Stimulated activated CD4-positive, alpha-beta T cell treated with anti-CD3 and anti-CD28 coated beads, Interleukin-12 subunit alpha, Interleukin-12 subunit beta, amount 100 ng/mL, for 24 hours (primary cell): ENCODE measurements around the gene PDZD7.

ENCODE experiments used
- DNase-seq, 2 experiments: peaks; one replicate each; pipeline ENCODE4 v3.0.0-alpha.2; 2020; ENCODE audit warnings: low read depth in 2 of 2

PDZD7 gene

DNA sequence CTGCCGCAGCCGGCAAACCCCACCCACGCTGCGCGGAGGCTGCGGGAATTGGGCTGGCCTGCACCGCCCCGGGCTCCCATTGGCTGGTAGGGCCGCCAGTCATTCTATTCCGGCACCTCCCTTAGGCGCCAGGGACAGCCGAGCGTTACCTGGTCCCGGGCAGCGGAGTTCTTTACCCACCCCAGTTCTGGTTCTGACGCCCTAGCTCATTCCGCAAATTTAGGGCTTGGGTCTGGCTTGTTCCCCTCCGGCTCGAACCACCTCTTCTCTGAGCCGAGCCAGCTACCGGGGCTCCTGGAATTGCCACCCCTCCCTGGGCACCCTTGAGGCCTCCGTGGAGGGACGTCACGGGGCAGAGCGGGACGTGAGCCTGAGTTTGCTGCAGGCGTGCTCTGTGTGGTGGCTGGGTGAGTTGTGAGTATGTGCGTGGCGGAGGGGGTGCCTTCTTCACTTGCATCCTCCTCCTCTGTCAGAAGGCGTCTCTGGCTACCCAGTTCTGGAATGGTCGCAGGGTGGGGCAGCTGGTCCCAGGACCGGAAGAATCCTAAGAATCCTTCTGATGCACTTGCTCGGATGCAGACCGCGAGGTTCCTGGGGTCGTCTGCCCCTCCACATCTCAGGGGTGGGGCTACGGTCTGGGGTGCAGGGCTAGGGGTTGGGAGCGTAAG lies at the start of gene PDZD7, which contains the start of gene SFXN3:
Gene PDZD7 (minus strand): TSS at position 2 of the 668 bp plus-strand sequence. CDS start 910 bp downstream, outside the sequence.
Gene SFXN3 (plus strand): TSS at position 107 of the 668 bp plus-strand sequence. CDS start 3,461 bp downstream, outside the sequence.
- peak; percentile 87 to 98 for DNase-seq

DNA sequence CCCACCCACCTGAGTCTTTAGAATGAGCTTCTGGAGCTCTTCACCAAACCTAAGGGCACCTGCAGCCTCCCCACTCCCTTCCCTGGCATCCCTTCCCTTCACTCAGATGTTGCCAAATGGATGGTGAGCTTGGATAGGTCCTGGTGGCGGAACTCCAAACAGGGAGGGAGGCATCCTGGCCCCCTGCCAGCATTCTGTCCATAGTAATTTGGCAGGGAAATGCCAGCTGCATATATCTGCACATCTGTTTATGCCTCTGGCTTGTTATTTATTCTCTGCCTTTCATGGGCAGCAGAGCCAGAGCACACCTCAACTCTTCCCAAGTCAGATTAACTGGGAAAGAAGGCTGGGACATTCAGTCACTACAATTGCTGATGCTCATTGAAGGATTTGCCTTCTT lies 48.9 kb upstream of the PDZD7 start:
- DNase-seq: no peak

DNA sequence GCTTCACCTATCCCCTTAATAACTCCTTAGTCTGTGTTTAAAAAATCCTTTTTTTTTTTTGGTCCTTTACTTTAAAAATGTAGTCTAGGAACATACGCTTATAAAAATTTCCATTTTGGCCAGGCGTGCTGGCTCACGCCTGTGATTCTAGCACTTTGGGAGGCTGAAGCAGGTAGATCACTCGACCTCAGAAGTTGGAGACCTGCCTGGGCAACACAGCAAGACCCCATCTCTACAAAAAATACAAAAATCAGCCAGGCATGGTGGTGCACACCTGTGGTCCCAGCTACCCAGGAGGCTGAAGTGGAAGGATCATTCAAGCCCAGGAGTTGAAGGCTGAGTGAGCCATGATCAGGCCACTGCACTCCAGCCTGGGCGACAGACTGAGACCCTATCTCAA lies 45.7 kb upstream of the PDZD7 start:
- DNase-seq: no peak

DNA sequence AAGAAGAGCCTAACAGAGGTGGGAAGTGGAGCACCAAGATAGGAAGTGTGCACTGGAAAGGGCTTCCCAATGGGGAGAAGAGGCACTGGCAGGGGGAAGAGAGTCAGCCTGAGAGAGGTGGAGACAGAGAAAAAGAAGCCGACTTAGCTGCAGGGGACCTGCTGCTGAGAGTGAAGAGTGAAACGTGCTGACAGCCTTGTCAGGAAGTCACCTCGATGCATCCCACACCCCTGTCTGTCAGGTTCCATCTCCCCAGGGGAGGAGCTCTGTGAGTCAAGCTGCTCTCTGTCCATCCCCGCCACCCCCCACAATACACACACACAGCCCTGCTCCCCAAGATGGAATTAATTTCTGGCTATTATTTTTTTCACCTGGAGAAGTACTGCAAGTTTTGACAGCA lies 44.8 kb upstream of the PDZD7 start:
- DNase-seq: no peak

DNA sequence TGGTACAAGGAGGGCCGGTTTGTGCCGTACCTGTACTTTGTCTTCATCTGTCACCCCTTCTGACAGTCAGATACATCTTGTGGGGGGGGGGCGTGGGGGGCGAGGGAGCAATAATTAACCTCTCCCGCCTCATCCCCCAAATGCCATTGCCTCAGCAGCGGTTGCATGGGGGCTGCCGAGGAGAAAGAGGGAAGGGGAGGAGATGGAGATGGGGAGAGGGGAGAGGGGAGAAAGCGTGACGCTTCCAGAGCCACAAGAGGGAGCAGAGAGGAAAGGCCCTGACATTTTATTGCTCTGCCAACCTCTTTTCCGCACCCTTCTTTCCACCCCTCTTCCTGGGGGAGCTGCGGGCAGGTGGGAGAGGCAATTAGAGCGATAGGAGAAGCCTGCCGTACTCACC lies 42.7 kb upstream of the PDZD7 start:
- no peak for DNase-seq

DNA sequence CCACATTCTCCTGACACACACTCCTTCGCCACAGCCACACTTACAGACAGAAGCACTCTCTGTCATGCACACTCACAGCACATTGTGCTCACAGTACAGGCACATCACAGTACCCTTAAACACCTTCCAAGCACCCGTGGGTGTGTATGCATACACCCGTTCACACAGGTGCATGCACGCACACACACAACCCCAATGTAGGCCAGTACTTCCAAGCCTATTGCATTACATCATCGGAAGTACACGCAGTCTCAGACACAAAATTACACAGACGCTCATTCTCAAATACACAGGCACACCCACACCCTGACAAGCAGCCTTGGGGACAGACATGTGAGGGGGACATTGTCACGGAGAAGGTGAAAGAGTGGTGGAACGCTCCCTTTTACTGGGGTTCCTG lies 42.0 kb upstream of the PDZD7 start:
- DNase-seq: no peak

DNA sequence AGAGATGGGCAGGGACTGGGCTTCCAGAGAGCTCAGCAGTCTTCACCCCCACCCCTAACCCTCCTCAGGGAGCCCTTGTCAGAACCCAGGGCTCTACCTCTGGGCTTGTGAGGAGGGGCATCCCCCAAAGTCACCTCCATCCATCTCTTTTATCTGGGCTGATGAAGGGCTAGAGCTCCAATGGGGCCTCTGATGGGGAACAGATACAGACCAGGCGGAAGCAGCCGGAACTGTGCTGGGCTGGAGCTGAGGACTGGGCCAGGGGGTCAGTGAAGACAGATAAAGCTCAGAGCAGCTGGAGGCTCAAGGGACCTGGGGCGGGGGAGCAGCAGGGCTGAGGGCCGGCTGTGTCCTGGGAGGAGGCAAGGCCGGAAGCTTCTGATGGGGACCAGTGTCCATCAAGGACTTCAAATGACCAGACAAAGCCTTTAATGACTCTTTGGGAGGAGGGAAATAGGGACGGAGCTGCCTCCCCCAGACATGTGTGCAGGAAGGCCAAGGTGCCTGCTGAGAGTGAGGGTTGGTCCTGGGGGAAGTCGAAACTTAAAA lies 41.0 kb upstream of the PDZD7 start:
- no peak for DNase-seq

DNA sequence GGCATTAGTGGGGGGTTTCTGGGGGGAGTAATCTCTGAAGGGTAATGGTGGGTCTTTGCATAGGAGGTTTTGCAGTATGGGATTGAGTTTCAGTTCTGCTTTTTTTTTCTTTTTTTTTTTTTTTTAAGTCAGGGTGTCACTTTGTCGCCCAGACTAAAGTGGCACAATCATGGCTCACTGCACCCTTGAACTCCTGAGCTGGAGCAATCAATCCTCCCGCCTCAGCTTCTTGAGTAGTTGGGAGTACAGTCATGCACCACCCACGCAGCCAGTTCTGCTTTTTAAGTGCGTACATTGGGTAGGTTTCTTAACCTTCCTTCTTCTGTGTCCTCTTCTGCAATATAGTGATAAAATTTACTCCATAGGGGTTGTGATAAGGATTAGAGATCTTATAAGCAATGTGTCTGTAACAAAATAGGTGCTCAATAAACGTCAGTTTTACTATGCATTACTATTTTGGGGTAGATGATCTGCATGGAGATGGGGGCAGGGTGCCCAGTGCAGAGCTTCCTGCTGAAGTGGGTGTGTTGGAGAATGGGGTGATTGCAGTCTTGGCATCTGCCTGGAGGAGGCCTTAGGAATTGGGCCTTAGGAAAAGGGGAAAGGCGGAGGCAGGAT lies 40.4 kb upstream of the PDZD7 start:
- no peak for DNase-seq

DNA sequence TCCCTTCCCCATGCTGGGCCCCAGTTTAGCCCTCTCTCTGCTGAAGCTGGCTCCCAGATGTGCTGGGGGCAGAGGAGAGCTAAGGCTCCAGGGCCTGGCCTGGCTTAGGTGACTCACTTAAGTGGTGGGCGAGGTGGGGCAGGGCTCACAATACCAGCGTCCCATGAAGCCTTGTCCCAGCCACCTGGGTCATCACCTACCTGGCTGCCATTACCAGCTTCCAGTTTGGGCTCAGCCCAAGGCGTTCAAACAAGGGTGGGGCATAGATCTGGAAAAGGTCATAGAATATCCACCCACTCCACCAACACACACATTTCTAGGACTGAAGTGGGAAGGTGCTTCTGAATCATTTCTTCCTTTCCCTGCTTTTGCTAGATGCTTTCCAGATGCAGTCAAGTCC lies 39.2 kb upstream of the PDZD7 start:
- no peak for DNase-seq

DNA sequence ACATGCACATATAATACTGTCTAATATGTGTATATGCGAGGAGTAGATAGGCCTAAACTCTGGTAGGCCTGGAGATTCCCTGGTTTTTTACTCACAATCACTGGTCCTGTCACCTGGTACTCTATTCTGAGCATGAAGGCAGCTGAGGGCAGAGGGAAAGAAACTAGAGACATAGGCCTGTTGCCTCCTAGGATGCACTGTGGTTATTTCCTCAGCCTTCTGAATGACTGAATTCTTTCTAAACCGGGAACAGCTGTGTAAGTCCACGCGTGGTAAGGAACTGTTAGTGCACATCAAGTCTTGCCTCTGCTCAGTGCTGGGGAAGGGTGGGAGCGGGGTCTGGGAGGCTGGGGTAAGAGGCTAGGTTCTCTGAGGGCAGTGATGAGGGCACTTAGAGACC lies 38.5 kb upstream of the PDZD7 start:
- no peak for DNase-seq

DNA sequence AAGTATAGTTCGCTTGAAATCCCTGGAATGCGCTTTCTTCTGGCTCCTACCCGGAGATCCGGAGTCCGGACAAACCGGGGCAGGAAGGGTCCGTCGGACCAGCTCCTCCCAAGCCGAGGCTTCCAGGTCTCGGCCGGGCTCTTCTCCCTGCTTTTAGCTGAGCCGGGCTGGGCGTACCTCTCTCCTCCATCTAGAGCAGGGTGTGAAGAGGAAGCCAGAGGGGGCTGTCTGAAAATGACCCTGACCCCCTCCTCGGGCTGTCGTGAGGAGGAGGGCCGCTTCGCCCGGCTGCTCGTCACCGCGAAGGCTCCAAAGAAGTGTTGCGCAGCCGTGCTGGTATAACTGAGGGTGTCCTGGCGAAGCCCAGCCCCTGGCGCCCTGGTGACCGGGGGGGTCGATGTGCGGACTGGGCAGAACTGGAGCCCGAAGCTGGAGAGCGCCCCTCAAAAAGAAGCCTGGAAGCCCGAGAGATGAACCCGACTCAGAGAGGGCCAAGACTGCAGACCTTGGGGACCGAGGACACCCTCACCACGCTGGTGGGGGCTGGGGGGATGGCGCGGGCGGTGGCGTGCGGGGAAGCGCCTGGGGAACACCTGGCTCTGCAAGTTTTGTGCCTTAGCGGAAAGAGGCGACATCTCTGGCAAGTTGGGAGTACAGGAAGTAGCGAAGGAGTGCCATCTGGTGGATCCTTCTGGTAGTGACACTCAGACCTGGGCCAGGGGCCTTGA lies 36.6 kb upstream of the PDZD7 start:
- DNase-seq: peak; percentile 54 to 81

DNA sequence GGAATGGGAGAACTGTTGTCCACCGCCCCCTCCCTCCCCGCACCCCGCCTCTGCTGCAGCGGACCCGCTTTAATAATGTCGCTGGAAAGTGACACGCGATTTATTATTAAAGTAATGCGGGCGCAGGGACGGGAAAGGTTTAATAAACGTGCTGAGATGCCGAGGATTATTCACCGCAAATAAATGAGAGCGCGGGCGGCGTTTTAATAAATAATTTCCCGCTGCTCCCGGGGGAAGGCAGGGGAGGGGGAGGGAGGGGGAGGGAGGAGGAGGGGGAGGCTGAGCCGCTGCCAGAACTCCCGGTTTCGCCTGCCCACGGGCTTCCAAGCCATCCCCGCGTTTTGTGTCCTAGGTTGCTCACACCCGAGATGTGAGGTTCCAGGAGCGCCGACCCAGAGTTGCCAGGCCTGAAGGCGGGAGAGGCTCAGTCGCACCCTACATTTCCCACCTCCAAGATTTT lies 36.0 kb upstream of the PDZD7 start:
- DNase-seq: no peak

DNA sequence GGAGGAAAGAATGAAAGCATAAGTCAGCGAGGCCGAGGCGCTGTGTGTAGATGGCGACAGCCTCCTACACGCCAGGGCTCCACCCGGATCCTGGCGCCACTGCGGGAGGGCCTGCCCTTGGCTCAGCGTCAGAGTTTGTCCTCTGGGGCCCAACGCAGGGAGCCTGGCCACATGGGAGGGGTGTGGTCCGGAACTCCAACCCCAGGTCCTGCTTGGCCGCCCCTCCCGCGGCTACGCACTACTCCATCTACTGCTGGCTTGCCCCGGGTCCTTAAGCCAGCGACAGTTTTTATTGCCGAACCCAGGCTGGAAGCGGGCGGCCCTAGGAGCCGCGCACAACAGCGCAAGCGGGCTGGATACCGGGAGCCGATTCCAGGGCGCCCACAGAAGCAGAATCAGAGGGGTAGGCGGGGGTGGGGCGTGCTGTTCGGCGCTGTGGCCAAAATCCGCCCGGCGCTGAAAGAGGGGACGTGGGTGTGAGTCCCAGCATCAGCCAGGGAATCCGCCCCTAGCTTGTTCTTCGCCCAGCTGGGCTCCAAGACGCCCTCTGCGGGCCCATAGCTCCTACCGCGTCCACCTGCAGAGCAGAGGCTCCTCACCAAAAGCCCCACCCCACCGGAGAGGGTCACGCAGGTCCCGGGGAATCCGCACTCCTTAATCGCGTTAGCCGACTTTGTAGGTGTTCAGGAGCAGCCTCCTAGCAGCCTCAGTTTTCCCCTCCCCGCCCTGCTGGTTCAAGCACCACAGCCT lies 35.4 kb upstream of the PDZD7 start:
- peak in 1 of 2 experiments; percentile 31 for DNase-seq

DNA sequence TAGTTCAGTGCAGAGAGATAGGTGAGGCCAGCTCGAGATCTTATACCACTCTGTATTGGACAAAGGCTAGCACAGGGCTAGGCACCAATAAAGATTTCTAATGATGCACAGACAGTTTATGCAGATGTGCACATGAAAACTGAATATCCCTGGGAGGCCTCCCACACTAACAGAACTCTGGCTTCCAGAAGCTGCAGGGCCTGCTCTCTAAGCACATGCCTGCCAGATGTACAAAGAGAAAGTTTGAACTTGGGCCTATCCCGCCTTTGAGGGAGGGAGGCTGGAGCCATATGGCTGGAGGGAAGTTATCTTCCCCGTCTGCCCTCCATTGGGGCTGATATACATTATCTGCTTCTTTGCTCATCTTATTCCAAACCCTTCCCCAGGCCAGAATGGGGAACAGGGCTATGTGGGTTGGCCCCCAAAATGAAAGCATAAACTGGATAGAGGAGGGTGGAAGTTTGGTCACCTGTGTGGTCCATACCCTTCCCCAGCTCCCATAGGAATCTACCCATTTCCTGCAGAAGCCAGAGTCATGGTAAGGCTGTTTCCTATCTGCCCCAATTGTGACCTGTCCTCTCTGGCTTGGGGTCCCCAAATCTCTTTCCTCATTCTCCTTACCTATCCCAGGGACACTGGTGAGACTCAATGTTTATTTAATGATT lies 34.7 kb upstream of the PDZD7 start:
- no peak for DNase-seq

DNA sequence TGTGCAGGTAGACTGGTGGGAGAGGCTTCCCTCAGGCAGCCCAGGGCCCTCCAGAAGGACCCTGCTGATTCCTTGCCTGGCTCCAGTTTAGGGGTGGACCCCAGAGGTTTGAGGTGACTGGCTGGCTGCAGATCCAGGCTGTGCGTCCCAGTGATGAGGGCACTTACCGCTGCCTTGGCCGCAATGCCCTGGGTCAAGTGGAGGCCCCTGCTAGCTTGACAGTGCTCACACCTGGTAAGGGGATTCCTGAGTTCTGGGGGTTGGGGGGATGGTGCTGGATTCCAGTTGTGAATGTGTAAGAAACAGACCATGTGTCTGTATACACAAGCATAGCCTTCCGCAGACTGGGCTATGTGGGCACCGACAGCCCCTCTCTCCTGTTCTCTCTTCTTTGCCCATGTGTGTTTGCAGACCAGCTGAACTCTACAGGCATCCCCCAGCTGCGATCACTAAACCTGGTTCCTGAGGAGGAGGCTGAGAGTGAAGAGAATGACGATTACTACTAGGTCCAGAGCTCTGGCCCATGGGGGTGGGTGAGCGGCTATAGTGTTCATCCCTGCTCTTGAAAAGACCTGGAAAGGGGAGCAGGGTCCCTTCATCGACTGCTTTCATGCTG lies 33.6 kb upstream of the PDZD7 start:
- no peak for DNase-seq

DNA sequence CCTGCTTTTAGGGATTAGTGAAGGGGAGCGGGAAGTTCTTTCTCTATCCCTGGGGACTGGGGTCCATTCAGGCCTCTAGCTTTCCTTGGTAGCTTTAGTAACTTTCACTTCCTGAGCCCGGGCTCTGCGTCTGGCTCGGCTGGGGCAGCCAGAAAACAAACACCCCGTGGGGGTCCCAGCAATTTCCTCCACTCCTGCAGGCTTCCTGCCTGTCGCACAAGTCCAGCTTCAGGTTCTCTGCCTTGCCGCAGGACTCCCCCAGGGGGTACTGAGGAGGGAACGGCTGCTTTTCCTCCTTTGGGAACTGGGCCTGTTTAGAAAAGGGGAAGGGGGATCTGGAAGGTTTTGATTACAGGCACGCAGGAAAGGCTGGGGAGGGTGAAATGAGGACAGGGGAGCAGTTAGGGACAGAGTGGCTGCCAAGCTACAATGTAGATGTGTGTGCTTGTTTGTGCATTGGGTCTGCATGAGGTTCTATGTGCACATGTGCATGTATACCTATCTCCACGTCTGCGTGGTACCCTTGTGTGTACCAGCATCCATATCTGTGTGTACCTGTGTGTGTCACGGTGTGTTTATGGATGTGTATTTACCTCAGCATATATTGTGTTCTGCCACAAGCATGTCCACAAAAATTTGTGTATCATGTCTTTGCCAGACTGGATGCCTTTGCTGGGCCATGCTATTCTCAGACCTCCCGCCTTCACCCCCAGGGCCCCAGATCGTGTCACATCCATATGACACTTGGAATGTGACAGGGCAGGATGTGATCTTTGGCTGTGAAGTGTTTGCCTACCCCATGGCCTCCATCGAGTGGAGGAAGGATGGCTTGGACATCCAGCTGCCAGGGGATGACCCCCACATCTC lies 32.9 kb upstream of the PDZD7 start:
- DNase-seq: no peak

DNA sequence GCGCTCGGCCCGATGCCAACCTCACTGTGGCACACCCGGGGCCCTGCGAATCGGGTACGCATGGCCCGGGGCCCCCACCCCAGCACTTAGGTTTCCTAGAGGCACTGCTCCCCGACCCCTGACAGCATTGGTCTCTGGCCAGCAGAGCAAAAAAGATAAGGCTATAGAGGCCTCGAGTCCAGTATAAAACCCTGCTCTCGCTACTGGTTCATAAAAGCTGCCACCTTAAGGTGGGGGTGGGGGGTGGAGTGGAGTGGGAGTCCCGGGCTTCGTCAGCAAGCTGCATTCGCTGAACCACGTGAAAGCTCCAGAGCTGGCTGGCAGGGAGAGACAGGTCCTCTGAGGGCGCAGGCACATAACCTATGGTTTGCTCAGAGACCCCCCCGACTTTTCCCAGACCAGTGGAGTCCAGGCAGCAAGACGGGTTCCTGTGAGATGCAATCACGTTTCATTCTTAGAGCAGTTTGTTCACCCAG lies 32.2 kb upstream of the PDZD7 start:
- DNase-seq: no peak

DNA sequence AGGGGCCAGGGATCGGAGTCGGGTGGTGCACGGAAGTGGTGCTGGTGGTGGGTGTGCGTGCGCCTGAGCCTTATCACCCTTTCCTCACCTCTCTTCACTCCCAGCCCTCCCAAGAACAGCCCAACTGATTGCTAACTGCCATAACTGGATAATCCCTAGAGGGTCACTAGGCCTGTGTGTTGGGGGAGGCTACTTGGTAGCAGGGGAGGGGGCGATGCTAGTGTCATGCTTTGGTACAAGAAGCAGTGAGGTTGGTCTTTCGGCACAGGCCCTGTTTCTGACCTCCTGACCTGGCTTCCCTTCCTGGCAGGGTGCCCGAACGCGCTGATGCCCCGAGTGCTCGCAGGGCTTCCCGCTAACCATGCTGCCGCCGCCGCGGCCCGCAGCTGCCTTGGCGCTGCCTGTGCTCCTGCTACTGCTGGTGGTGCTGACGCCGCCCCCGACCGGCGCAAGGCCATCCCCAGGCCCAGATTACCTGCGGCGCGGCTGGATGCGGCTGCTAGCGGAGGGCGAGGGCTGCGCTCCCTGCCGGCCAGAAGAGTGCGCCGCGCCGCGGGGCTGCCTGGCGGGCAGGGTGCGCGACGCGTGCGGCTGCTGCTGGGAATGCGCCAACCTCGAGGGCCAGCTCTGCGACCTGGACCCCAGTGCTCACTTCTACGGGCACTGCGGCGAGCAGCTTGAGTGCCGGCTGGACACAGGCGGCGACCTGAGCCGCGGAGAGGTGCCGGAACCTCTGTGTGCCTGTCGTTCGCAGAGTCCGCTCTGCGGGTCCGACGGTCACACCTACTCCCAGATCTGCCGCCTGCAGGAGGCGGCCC lies 31.5 kb upstream of the PDZD7 start:
- DNase-seq: peak; percentile 28 to 48
